ENCODE measurements around the gene MYRFL. TPM values are rescaled to one million over a fixed set of nuclear protein-coding genes. Genes with fewer than 3 reads are reported as not detected.

The MYRFL gene
- total RNA-seq, 1 donor from 2014 or later, result 0.14 TPM

DNA sequence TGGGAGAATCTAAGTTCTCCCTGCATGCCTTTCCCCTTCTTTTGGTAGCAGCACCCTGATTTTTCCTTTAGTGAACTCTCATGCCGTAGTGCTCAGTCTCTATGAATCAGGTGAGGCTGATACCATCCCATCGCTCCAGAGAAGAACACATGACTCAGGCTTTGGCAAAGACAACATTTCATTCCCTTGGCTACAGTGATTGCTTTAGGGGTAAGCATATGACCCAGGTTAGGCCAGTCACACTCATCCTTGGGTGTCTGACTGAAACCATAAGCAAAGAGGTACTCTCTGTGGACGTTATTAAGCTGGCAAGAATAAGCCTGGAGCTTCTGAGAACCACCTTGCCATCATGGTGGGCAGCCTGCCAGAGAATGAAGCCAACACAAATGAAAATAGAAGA lies 141.8 kb downstream of the MYRFL start:
- intact Hi-C loops (cut with micrococcal nuclease), result no loop called here
- peak overlapping the region; percentile 52 for H3K27ac ChIP-seq (replicated peaks)
- DNase-seq, result no peak

DNA sequence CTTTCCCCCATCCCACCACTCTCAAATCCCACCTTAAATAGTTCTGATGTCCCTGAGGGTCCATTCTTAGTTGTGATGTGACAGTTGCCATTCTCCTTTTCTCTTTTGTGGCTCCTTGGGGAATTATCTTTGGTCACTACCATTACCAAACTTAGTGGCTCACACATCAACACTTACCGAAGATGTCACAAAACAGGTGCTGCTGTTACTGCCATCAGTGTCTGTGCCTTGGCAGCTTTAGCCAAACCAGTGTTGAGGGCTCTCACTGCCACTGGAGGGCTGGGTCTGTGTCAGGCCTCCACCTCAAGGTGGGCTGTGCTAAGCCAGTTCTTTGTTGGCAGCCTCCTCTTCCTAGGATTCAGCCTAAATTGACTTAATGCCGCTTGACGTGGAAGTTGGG lies 144.0 kb downstream of the MYRFL start:
- Histone ChIP-seq H3K9me3 (replicated peaks) (no peaks in the 10 kb centered on the region), H3K4me3 (no peak overlapping the region), H3K36me3 (no peaks in the 10 kb centered on the region), H3K4me1 (peaks cover 5% of the 10 kb centered on the region), H3K27ac (replicated peaks) (no peak overlapping the region), H3K27me3 (ENCODE audit: low read depth) (no peaks in the 10 kb centered on the region)
- no peak for DNase-seq
- intact Hi-C loops (cut with micrococcal nuclease), result no loop called here
- TF ChIP-seq, protein P1, sequence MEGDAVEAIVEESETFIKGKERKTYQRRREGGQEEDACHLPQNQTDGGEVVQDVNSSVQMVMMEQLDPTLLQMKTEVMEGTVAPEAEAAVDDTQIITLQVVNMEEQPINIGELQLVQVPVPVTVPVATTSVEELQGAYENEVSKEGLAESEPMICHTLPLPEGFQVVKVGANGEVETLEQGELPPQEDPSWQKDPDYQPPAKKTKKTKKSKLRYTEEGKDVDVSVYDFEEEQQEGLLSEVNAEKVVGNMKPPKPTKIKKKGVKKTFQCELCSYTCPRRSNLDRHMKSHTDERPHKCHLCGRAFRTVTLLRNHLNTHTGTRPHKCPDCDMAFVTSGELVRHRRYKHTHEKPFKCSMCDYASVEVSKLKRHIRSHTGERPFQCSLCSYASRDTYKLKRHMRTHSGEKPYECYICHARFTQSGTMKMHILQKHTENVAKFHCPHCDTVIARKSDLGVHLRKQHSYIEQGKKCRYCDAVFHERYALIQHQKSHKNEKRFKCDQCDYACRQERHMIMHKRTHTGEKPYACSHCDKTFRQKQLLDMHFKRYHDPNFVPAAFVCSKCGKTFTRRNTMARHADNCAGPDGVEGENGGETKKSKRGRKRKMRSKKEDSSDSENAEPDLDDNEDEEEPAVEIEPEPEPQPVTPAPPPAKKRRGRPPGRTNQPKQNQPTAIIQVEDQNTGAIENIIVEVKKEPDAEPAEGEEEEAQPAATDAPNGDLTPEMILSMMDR (IDR thresholded peaks at IDR 0.05; ENCODE audit: borderline replicate concordance), result no peak

More for the DNA sequence above, 141.8 kb downstream of the MYRFL start:
- TF ChIP-seq, protein P1 (IDR thresholded peaks at IDR 0.05; ENCODE audit: borderline replicate concordance), result no peak
- H3K4me1 ChIP-seq, result peaks cover 5% of the 10 kb centered on the region
- no peaks in the 10 kb centered on the region for H3K27me3 ChIP-seq (ENCODE audit: low read depth)
- H3K36me3 ChIP-seq, result no peaks in the 10 kb centered on the region
- no peaks in the 10 kb centered on the region for H3K9me3 ChIP-seq (replicated peaks)
- H3K4me3 ChIP-seq, result no peak overlapping the region

DNA sequence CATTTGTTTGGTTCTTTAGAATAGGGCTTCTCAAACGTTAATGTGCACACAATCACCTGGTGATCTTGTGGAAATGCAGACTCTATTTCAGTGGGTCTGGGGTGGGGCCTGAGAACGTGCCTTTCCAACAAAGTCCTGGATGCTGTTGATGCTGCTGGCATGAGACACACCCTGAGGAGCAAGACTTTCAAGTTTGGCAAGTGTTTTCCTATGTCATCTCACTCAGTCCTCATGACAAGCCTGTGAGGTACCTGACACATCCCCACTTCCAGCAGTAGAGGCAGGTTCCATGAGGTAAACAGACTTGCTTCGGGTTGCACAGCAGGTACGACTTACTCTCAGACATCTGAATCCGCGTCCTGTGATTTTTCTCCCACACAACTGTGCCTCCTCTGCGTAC lies 147.1 kb downstream of the MYRFL start:
- H3K4me1 ChIP-seq, result no peaks in the 10 kb centered on the region
- intact Hi-C loops (cut with micrococcal nuclease), result no loop called here
- no peaks in the 10 kb centered on the region for H3K36me3 ChIP-seq
- DNase-seq, result no peak
- H3K9me3 ChIP-seq (replicated peaks), result no peaks in the 10 kb centered on the region
- no peak overlapping the region for H3K4me3 ChIP-seq
- H3K27me3 ChIP-seq (ENCODE audit: low read depth), result no peaks in the 10 kb centered on the region
- TF ChIP-seq, protein P1 (IDR thresholded peaks at IDR 0.05; ENCODE audit: borderline replicate concordance), result no peak
- H3K27ac ChIP-seq (replicated peaks), result no peak overlapping the region

DNA sequence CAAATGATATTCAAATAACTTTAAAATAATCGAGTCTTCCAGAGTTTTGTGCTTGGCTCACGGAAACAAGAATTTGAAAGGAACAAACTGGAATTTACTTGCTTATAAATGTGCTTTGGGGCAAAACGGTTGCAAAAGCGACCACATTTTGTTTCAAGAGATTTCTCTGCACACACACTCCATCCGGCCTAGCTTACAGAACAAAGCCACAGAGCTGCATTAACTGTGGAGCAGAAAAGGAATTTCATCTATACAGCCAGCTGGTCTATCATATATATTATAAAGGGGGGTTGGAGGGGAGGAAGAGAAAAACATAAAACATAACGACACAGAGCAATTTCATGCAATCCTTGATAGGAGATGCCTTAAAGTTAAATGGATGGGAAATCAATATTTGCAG lies 153.0 kb downstream of the MYRFL start:
- Histone ChIP-seq H3K4me1 (no peaks in the 10 kb centered on the region), H3K9me3 (replicated peaks) (peaks cover 7% of the 10 kb centered on the region), H3K27ac (replicated peaks) (no peak overlapping the region), H3K36me3 (no peaks in the 10 kb centered on the region), H3K27me3 (ENCODE audit: low read depth) (no peaks in the 10 kb centered on the region), H3K4me3 (no peak overlapping the region)
- intact Hi-C loops (cut with micrococcal nuclease), result no loop called here
- TF ChIP-seq, protein P1 (IDR thresholded peaks at IDR 0.05; ENCODE audit: borderline replicate concordance), result no peak
- no peak for DNase-seq

DNA sequence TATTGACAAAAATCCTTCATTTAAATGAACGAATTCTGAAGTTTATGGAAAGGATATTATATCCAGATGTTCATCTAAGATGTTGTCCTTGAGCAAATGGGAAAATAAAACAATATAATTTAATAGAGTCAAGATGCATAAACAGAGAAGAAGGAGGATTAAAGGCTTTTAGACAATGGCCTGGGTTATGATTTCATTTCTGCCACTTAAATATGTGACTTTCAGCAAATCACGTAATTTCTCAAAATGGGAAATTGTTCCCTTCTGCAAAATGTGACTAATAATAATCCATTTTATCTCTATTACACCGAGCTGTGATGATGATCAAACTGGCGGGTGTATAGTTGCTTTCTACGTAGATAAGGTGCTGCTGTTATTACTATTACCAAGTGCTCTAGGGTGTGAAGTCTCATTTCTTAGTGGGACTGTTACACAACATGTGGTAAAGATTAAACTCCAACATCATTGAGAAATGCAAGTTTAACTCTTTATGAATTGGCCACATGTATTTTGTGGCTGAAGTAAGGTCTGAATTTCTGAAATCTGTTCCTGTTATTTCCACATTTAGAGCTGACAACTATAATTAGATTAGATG lies 157.0 kb downstream of the MYRFL start:
- no peak overlapping the region for H3K4me3 ChIP-seq
- TF ChIP-seq, protein P1 (IDR thresholded peaks at IDR 0.05; ENCODE audit: borderline replicate concordance), result no peak
- no peaks in the 10 kb centered on the region for H3K36me3 ChIP-seq
- H3K9me3 ChIP-seq (replicated peaks), result peaks cover 7% of the 10 kb centered on the region
- no peak for DNase-seq
- no peaks in the 10 kb centered on the region for H3K27me3 ChIP-seq (ENCODE audit: low read depth)
- intact Hi-C loops (cut with micrococcal nuclease), result no loop called here
- peaks cover under 1% of the 10 kb centered on the region for H3K4me1 ChIP-seq
- no peak overlapping the region for H3K27ac ChIP-seq (replicated peaks)

Data from left ventricle myocardium inferior (tissue), 1 donor.